Gastrocnemius medialis (tissue), 4 donors: ENCODE data around the gene PTH2R.
"Not testable (repeated sequence)": the region's sequence is repeated elsewhere in the genome, so short reads cannot be mapped to it uniquely, and the experiment has no call there.

Source experiments
- POLR2A ChIP-seq, 2 donors: fragments of 450-650 bp; IDR thresholded peaks; one replicate each; pipeline ENCODE4 v1.6.1; 2017; ENCODE audit warnings: antibody characterized with exemption in 2 of 2, mild to moderate bottlenecking in 2 of 2, moderate library complexity in 2 of 2
- TF ChIP-seq, protein P1 (sequence below), 5 experiments: fragments of 450-650 bp in 3 of 5; fragments of 200-600 bp in 2 of 5; sonication (generic) in 2 of 5; IDR thresholded peaks in 4 of 5; conservative IDR thresholded peaks in 1 of 5; 1 replicate in 4 of 5; 2 replicates in 1 of 5; pipeline ENCODE4 v1.5.1; 2016 to 2019; ENCODE audit warnings: antibody characterized with exemption in 5 of 5, mild to moderate bottlenecking in 3 of 5, moderate library complexity in 3 of 5

DNA sequence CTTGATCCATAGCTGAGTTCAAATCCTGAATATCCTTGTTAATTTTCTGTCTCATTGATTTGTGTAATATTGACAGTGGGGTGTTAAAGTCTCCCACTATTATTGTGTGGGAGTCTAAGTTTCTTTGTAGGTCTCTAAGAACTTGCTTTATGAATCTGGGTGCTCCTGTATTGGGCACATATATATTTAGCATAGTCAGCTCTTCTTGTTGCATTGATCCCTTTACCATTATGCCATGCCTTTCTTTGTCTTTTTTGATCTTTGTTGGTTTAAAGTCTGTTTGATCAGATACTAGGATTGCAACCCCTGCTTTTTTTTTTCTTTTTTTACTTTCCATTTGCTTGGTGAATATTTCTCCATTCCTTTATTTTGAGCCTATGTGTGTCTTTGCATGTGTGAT lies 116.5 kb downstream of the PTH2R start:
- not testable (repeated sequence) for TF ChIP-seq POLR2A (IDR thresholded peaks at IDR 0.05)
- TF ChIP-seq, protein P1, sequence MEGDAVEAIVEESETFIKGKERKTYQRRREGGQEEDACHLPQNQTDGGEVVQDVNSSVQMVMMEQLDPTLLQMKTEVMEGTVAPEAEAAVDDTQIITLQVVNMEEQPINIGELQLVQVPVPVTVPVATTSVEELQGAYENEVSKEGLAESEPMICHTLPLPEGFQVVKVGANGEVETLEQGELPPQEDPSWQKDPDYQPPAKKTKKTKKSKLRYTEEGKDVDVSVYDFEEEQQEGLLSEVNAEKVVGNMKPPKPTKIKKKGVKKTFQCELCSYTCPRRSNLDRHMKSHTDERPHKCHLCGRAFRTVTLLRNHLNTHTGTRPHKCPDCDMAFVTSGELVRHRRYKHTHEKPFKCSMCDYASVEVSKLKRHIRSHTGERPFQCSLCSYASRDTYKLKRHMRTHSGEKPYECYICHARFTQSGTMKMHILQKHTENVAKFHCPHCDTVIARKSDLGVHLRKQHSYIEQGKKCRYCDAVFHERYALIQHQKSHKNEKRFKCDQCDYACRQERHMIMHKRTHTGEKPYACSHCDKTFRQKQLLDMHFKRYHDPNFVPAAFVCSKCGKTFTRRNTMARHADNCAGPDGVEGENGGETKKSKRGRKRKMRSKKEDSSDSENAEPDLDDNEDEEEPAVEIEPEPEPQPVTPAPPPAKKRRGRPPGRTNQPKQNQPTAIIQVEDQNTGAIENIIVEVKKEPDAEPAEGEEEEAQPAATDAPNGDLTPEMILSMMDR (IDR thresholded peaks at IDR 0.05 in 4 of 5, conservative IDR thresholded peaks at IDR 0.05 in 1 of 5) = not testable (repeated sequence)
